Fibroblast of skin of left quadriceps (primary cell): Measurements from ENCODE around the gene RNF123.

Experiments used
- DNase-seq, 2 experiments: peaks; one replicate each; pipeline ENCODE4 v3.0.0-alpha.2; 2013; ENCODE audit warnings: low read depth in 2 of 2

RNF123 gene

DNA sequence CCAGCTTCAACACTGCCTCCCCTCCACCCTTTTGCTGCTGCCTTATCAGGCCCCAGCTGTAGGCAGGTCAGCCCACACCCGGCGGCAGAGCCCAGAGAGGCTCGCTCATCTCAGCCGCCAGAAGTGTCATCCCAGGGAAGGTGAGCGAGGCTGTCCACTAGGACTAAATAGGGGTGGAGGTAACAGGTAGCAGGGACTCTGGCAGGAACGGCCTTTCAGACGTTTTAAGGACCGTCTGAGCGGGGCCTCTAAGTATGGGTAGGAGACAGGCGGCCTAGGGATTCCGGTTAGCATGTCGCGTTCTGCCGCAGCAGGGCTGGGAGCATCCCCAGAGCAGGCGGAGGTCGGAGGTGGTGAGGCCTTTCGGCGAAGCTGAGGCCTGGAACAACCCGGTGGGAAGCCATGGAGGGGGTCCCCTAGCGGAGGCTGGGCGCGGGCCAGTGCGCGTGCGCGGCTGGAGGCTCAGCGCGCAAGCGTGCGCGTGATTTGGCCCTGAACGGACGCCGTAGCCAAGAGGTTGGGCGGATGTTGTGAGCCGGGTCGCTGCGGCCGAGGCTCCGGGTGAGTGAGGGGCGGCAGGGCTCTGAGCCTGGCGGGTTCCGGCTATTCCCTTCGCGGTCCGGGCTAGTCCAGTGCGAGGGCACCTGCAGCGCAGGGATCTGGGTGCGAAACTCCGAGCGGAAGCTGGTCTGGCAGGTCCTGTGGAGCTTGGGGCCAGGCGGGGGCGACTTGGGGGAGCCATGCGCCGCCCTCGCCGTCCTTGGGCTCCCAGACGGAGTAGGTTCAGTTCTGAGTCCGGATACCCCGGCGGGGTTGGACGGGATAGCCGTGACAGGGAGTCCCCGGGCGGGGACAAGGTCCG lies at the start of gene RNF123, which contains the start of gene MST1:
RNF123 (plus strand) TSS at position 512 of the 862 bp plus-strand sequence. CDS start 1,609 bp downstream, outside the sequence.
MST1 (minus strand) TSS at position 429 of the 862 bp plus-strand sequence. CDS start 783 bp downstream, outside the sequence.
- peak; percentile 75 to 81 for DNase-seq

DNA sequence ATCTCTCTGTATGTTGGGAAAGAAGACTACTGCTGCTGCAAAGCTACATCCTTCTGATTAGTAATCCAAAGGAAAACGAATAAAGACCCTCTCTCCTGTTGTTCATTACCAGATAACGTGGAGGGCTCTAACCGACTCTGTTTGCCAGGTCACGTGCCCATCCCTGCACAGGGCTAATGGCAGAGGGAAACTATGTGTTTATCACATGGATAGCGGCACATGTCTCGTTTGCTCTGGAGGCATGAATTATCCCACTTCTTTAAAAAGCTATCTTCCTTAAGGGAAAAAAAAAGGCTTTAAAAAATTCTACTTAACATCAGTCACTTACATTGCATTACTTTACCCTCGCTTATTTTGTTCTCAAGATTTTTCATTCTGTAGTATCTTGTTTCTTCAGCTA lies 48.1 kb upstream of the RNF123 start:
- DNase-seq: no peak

GRCh38 chr3:49641921-49642707 lies 47.2 kb upstream of the RNF123 start:
- DNase-seq: no peak

- DNase-seq: no peak
Measured at GRCh38 chr3:49642708-49643145, 46.6 kb upstream of the RNF123 start.

DNA sequence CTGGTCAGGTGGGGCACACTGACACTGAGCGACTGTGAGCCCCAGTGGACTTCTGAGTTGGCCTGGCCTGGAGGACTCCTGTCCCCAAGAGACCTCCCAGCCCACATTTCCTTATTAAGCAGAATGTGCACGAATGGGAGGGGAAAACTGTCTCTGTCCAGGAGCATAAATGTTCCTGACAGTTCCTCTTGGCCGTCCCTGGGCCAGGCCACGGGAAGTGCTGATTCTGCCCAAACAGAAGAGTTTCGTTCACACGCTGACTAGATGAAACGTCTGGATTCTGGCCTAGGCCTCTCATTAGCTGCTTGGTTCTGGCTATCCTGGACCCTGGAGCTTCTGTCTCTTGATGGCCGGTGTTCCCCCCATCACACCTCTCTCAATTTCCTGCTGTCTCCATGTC lies 44.7 kb upstream of the RNF123 start:
- no peak for DNase-seq

GRCh38 chr3:49646236-49646635 lies 43.1 kb upstream of the RNF123 start:
- DNase-seq: no peak

GRCh38 chr3:49647741-49648140 lies 41.6 kb upstream of the RNF123 start:
- DNase-seq: no peak

- no peak for DNase-seq
Measured at GRCh38 chr3:49648354-49649019, 40.9 kb upstream of the RNF123 start.

- DNase-seq: no peak
Measured at GRCh38 chr3:49649576-49649975, 39.8 kb upstream of the RNF123 start.

DNA sequence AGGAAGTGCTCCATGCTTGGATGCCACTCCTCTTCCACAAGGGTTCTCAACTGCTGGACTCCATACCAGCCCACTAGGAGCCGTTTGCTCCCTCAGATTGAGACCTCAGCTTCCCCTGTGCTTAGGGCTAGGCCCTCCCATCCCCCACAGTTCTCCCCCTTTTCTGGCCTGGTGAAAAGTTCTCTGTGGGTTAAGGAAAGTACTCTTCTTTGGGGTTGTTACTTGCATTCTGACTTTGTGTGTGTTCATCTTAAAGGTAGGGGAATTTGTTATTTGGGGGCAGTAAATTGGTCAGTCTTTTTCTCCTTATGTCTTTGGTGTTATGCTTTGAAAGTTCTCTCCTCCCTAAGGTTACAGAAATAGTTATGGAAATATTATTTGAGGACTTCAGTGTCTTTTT lies 39.2 kb upstream of the RNF123 start:
- DNase-seq: no peak

DNA sequence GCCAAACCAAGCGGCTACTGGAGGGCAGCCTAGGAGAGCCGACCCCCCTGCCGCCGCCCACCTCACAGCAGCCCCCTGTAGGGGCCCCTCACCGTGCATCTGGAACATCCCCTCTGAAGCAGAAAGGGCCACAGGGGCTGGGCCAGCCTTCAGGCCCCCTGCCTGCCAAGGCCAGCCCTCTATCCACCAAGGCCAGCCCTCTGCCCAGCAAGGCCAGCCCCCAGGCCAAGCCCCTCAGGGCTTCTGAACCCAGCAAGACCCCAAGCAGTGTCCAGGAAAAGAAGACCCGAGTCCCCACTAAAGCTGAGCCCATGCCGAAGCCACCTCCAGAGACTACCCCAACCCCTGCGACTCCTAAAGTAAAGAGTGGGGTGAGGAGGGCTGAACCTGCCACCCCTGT lies 38.7 kb upstream of the RNF123 start:
- DNase-seq: no peak

DNA sequence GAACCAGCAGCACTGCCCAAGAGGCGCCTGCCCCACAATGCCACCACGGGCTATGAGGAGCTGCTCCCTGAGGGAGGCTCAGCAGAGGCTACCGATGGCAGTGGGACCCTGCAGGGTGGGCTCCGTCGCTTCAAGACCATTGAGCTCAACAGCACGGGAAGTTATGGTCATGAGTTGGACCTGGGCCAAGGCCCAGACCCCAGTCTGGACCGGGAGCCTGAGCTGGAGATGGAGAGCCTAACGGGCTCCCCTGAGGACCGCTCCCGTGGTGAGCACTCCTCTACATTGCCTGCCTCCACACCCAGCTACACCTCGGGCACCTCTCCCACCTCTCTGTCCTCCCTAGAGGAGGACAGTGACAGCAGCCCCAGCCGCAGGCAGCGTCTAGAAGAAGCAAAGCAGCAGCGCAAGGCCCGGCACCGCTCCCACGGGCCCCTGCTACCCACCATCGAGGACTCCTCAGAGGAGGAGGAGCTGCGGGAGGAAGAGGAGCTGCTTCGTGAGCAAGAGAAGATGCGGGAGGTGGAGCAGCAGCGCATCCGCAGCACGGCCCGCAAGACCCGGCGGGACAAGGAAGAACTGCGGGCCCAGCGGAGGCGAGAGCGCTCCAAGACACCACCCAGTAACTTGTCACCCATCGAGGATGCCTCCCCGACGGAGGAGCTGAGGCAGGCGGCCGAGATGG lies 37.0 kb upstream of the RNF123 start:
- DNase-seq: no peak

GRCh38 chr3:49652903-49653415 lies 36.4 kb upstream of the RNF123 start:
- DNase-seq: no peak

DNA sequence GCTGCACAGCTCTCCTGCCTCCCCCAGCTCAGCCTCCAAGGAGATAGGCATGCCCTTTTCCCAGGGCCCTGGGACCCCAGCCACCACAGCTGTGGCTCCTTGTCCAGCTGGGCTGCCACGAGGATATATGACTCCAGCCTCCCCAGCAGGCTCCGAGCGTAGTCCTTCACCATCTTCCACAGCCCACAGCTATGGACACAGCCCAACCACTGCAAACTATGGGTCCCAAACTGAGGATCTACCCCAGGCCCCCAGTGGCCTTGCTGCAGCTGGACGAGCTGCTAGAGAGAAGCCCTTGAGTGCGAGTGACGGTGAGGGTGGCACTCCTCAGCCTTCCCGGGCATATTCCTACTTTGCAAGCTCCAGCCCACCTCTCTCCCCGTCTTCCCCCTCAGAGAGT lies 35.7 kb upstream of the RNF123 start:
- no peak for DNase-seq

DNA sequence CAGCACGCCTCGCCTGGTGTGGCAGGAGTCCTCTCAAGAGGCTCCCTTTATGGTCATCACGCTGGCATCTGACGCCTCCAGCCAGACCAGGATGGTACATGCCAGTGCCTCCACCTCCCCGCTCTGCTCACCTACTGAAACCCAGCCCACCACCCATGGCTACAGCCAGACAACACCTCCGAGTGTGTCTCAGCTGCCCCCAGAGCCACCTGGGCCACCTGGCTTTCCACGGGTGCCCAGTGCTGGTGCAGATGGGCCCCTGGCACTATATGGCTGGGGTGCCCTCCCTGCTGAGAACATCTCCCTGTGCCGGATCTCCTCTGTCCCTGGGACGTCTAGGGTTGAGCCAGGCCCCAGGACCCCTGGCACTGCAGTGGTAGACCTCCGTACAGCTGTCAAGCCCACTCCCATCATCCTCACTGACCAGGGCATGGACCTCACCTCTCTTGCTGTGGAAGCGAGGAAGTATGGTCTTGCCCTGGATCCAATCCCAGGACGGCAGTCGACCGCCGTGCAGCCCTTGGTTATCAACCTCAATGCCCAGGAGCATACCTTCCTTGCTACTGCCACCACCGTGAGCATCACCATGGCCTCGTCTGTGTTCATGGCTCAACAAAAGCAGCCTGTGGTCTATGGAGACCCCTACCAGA lies 35.1 kb upstream of the RNF123 start:
- DNase-seq: no peak

DNA sequence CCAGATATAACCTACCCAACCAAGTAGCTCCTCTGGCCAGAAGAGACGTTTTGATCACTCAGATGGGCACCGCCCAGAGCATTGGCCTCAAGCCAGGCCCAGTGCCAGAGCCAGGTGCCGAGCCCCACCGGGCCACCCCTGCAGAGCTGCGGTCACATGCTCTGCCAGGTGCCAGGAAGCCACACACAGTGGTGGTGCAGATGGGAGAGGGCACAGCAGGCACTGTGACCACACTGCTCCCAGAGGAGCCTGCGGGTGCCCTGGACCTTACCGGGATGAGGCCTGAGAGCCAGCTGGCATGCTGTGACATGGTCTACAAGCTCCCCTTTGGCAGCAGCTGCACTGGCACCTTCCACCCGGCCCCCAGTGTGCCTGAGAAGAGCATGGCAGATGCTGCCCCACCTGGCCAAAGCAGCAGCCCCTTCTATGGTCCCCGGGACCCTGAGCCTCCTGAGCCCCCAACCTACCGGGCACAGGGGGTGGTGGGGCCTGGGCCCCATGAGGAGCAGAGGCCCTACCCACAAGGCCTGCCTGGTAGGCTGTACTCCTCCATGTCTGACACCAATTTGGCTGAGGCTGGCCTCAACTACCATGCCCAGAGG lies 34.3 kb upstream of the RNF123 start:
- no peak for DNase-seq

- DNase-seq: no peak
Measured at GRCh38 chr3:49655731-49656285, 33.5 kb upstream of the RNF123 start.

GRCh38 chr3:49656541-49657112 lies 32.7 kb upstream of the RNF123 start:
- DNase-seq: no peak

- DNase-seq: no peak
Measured at GRCh38 chr3:49657208-49657915, 32.0 kb upstream of the RNF123 start.
